Peyer's patch (tissue), 4 donors: ENCODE measurements around the gene RNF11.

Experiments used
- POLR2A ChIP-seq, 2 donors: fragments of 450-650 bp; IDR thresholded peaks; one replicate each; pipeline ENCODE4 v1.5.1; 2017; ENCODE audit warnings: antibody characterized with exemption in 2 of 2, mild to moderate bottlenecking in 2 of 2, moderate library complexity in 2 of 2
- TF ChIP-seq, protein P1 (sequence below), 6 experiments: fragments of 450-650 bp in 4 of 6; fragments of 200-600 bp in 2 of 6; sonication (generic) in 1 of 6; IDR thresholded peaks; one replicate each; pipeline ENCODE4 v1.5.1; 2017 to 2019; ENCODE audit warnings: antibody characterized with exemption in 6 of 6, mild to moderate bottlenecking in 3 of 6, moderate library complexity in 1 of 6

DNA sequence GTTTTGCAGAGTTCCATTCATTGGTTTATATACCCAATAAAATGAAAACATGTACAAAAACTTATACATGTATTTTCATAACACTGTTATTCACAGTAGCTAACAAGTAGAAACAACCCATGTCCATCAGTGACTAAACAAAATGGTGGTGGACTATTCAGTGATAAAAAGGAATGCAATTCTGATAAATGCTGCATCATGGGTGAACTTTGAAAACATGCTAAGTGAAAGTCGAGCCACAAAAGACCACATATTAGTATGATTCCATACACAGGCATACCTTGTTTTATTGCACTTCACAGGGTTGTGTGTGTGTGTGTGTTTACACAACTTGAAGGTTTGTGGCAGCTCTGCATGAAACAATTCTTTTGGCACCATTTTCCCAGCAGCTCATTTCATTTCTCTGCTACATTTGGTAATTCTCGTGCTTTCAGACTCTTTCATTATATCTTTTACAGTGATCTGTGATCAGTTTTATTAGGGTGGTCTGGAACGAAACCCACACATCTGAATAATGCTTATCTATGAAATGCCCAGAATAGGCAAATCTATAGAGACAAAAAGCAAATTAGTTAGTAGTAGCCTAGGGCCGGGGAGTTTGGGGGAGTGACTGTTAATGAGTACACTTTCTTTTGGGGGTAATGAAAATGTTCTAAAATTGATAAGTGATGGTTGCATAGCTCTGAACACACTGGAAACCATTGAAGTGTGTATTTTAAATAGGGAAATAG lies 27.2 kb downstream of the RNF11 start:
- TF ChIP-seq, protein P1, sequence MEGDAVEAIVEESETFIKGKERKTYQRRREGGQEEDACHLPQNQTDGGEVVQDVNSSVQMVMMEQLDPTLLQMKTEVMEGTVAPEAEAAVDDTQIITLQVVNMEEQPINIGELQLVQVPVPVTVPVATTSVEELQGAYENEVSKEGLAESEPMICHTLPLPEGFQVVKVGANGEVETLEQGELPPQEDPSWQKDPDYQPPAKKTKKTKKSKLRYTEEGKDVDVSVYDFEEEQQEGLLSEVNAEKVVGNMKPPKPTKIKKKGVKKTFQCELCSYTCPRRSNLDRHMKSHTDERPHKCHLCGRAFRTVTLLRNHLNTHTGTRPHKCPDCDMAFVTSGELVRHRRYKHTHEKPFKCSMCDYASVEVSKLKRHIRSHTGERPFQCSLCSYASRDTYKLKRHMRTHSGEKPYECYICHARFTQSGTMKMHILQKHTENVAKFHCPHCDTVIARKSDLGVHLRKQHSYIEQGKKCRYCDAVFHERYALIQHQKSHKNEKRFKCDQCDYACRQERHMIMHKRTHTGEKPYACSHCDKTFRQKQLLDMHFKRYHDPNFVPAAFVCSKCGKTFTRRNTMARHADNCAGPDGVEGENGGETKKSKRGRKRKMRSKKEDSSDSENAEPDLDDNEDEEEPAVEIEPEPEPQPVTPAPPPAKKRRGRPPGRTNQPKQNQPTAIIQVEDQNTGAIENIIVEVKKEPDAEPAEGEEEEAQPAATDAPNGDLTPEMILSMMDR (IDR thresholded peaks at IDR 0.05), result no peak
- no peak for TF ChIP-seq POLR2A (IDR thresholded peaks at IDR 0.05)
